Activated effector memory CD4-positive, alpha-beta T cell treated with anti-CD3 and anti-CD28 coated beads, Interleukin-2, amount 50 U/mL, for 16 hours (primary cell): ENCODE data around the gene ACOXL.
"Not testable (repeated sequence)": the region's sequence is repeated elsewhere in the genome, so short reads cannot be mapped to it uniquely, and the experiment has no call there.

Experiments
- DNase-seq: peaks from one replicate; pipeline ENCODE4 v3.0.0-alpha.2; 2020

Gene ACOXL

GRCh38 chr2:111022633-111023032 lies 290.3 kb downstream of the ACOXL start:
- no peak for DNase-seq

DNA sequence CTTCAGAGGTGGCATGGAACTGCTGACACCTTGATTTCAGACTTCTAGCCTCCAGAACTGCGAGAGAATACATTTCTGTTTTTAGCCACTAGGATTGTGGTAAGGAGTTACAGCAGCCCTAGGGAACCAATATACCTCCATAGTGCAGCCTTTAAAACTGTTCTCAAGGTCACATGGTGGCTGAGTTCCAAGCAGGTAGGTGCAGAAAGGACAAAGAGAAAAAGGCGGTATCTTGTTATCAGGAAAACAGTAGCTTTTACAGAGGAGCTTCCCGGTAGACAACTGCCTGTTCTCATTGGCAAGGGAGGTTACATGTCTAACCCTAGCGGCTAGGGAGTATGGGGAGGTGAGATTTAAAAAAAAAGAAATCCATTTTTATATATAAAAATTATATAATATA lies 292.1 kb downstream of the ACOXL start:
- DNase-seq, result no peak

DNA sequence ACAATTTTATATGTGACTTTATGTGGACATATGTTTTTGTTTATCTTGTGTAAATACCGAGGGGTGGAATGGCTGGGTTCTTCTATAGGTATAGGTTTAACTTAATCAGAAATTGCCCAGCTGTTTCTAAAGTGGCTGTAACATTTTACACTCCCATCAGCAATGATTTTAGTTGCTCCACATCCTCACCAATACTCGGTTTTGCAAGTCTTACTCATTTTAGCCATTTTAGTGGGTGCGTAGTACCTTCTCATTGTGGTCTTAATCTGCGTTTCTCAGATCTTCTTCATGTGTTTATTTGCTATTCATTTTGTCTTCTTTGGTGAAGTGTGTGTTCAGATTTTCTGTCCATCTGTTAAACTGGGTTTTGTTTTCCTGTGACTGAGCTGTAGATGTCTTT lies 292.9 kb downstream of the ACOXL start:
- no peak for DNase-seq

GRCh38 chr2:111028720-111029119 lies 296.3 kb downstream of the ACOXL start:
- DNase-seq, result no peak

GRCh38 chr2:111029181-111029927 lies 297.0 kb downstream of the ACOXL start:
- no peak for DNase-seq

GRCh38 chr2:111030260-111030891 lies 298.0 kb downstream of the ACOXL start:
- no peak for DNase-seq

GRCh38 chr2:111030945-111031344 lies 298.6 kb downstream of the ACOXL start:
- DNase-seq, result no peak

GRCh38 chr2:111031546-111032478 lies 299.4 kb downstream of the ACOXL start:
- DNase-seq, result no peak

DNA sequence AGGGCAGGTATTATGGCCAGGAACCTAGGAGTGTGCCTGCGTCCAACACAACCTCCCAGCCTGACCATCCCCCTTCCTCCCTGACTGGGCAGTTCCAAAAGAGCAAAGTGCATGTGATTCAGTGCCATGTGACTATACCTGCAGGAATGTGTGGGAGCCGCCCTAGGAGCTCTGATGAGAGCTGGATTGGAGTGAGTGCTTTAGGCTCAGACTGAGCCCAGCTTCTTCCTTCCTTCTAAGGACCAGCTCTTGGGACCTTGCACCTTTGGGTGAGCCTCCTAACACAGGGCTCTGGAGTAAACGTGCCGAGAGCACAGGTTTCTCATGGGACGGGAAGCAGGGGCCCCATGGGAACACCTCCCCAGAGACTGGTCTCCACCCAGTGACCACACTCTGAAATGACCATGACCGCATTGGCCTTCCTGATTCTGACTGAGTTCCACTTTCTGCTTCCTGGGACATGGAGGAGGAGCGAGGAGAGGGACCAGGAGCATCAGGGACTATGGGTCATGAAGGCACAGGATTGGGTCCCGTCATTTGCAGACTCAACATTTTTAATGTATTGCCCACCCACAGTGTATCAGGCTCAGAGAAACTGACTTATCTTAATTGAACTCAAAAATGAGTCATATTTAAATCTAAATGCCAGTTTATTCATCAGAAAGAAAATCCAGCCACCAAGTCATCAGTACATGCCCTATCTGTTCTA lies 300.5 kb downstream of the ACOXL start:
- no peak for DNase-seq

DNA sequence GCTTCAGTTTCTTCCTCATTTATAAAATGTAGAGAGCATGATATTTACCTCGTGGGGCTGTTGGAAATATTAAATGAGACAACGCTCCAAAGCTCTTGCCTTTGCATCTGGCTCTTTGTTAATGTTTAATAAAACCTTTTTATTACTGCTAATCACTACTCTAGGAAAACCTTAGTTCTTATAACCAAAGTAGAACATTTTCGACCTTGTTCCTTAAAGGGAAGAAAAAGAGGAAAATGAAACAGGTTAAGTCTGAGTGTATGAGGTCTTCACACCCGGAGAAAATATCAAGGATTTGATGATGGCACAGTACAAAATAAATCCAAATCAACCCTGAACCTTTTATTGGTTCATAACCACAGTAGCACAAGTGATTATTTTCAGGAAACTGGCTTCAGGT lies 301.8 kb downstream of the ACOXL start:
- DNase-seq, result no peak

GRCh38 chr2:111034606-111035005 lies 302.2 kb downstream of the ACOXL start:
- no peak for DNase-seq

GRCh38 chr2:111035830-111036441 lies 303.6 kb downstream of the ACOXL start:
- no peak for DNase-seq

DNA sequence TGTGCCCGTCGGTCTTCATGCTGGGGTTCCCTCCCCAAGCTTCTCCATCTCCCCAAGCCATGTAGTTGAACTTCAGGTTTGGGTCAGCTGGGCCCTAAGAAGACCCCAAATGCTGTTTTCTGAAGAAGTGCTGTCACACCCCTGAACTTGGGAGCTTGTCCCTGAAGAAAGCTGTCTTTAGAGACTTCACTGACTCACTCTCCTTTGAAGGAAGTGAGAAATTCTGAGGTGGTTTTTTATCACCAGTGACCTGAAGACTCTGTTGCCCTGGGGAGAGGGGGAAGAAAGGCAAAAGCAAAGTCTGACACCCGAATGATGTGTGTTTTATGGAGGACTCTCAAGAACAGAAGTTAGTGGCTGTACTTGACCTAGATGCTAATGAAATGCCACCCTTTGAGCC lies 304.8 kb downstream of the ACOXL start:
- no peak for DNase-seq

DNA sequence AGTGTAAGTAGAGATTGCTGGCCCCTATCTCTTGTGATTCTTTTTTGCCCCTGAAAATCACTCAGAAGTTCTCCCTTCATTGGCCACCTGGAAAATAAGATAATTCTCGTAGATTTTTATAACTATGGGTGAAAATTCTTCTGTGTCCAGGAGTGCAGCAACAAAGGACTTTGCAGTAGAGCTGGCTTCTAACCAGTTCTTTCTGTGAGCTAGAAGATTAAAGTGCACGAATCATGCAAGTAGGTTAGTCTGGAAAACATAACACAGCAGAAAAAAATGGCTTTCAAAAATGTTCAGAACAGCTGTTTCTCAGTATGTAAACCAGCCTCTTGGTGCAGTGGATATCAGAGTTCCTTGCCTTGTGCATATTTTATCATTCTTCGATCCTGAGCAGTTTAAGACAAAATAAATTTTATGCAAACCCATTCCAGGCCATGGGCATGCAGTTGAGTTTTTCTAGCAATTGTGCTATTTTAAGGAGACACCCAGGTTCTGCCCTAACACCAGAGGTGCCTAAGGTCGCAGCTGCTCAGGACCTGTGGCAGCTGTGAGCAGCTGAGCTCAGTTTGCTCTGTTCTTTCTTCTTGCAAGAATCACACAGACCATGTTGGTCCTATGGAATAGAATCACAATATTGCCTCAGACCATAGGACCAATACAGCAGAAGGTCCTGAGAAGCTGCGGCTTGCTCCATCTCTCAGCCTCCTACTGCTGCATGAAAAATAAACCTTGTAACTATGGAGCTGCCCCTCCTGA lies 307.4 kb downstream of the ACOXL start:
- no peak for DNase-seq

DNA sequence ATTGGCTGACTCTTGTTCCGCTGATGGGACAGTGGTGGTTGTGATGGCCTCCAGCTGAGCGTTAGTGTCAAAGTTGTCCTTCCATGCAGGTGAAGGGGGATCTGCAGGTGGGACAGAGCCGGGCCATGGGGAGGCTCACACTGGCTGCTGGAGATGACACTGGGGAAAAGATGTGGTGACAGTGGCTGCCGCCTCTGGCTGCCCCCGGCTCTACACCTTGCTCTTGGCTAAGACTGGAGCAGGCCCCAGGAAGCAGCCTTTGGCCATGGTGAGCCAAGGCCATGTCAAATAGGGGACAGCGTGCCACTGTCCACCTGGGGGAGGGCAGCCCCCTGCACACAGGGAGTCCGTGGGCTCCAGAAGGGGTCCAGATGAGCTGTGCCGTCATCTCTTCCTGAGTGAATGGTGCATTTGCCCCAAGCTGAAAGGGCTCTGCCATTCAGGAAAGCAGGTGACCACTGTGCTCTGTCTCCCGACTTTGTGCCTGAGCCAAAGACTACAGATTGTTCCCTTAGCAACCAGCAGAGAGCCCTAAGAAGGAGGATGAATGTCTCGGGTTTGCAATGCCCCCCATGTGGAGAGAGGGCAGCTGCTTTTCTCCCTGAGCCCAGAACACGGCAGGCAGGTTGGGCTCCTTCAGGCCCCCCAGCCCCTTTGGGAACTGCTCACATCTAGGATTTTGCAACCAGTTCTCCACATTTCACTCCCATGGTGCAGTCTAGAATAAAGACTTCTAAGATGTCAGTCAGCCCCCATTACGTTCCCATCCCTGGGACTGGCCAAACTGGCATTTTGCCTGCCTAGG lies 309.2 kb downstream of the ACOXL start:
- DNase-seq, result no peak

DNA sequence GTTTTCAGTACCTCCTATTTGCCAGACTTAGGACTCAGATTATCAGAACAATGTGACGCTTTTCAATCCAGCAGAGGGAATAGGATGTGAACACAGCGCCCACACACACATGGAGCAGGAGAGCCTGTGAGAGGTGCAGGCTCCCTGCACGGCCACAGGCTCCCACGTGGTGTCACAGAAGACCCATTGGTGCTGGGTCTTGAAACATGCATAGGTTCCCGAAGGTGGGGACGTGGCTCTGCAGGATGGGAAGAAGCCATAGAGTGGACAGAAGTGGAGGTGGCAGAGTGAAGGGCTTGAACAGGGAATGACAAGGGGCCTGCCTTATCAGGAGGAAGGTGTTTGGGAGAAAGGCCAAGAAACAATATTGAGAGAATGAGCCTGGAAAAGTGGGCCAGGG lies 309.9 kb downstream of the ACOXL start:
- DNase-seq, result no peak

- DNase-seq, result peak; percentile 67
These were observed 310.7 kb downstream of the ACOXL start for GRCh38 chr2:111042772-111043771.

- no peak for DNase-seq
These were observed 311.7 kb downstream of the ACOXL start for GRCh38 chr2:111044066-111044465.

- DNase-seq, result not testable (repeated sequence)
These were observed 312.9 kb downstream of the ACOXL start for GRCh38 chr2:111045236-111045635.
